Stomach (tissue), 4 donors: ENCODE results near the gene DYNC1I1.

Experiments used
- EP300 ChIP-seq: sonication (generic); formaldehyde crosslinking; IDR thresholded peaks from one replicate; pipeline ENCODE4 v1.6.1; 2017; ENCODE audit warnings: antibody characterized with exemption
- POLR2A ChIP-seq, 4 donors: fragments of 450-650 bp; IDR thresholded peaks; one replicate each; pipeline ENCODE4 v1.6.1; 2016; ENCODE audit warnings: antibody characterized with exemption in 4 of 4, control low read depth in 2 of 4, mild to moderate bottlenecking in 1 of 4, moderate library complexity in 1 of 4
- POLR2AphosphoS5 ChIP-seq, 3 donors: sonication (generic); formaldehyde crosslinking; IDR thresholded peaks; one replicate each; pipeline ENCODE4 v1.6.1; 2016; ENCODE audit warnings: antibody characterized with exemption in 3 of 3
- TF ChIP-seq, protein P1 (sequence below), 7 experiments: fragments of 450-650 bp in 4 of 7; fragments of 200-600 bp in 3 of 7; sonication (generic) in 3 of 7; IDR thresholded peaks; one replicate each; pipeline ENCODE4 v1.5.1; 2016 to 2019; ENCODE audit warnings: antibody characterized with exemption in 7 of 7, control low read depth in 2 of 7, mild to moderate bottlenecking in 1 of 7

DNA sequence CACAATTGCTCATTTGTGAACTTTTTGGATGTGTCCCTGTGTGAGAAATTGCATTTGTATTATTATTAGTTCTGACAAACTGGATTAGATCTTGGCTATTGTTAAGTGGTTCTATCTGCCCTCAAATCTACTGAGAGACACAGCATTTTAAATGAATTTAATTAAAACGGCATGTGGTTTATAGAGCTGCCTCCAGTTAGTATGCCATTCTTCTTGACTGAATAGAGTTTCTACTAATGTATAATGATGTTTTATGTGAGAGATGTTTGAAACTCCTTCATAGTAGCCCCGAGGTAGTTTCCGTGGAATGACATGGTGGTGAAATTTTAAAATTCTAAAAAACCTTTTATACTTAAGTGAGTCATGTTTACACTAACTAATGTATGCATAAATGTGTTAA lies 110.9 kb downstream of the DYNC1I1 start:
- TF ChIP-seq, protein P1, sequence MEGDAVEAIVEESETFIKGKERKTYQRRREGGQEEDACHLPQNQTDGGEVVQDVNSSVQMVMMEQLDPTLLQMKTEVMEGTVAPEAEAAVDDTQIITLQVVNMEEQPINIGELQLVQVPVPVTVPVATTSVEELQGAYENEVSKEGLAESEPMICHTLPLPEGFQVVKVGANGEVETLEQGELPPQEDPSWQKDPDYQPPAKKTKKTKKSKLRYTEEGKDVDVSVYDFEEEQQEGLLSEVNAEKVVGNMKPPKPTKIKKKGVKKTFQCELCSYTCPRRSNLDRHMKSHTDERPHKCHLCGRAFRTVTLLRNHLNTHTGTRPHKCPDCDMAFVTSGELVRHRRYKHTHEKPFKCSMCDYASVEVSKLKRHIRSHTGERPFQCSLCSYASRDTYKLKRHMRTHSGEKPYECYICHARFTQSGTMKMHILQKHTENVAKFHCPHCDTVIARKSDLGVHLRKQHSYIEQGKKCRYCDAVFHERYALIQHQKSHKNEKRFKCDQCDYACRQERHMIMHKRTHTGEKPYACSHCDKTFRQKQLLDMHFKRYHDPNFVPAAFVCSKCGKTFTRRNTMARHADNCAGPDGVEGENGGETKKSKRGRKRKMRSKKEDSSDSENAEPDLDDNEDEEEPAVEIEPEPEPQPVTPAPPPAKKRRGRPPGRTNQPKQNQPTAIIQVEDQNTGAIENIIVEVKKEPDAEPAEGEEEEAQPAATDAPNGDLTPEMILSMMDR (IDR thresholded peaks at IDR 0.05) = no peak
- no peak for TF ChIP-seq POLR2A (IDR thresholded peaks at IDR 0.05)
- TF ChIP-seq POLR2AphosphoS5 (IDR thresholded peaks at IDR 0.05) = no peak
- no peak for TF ChIP-seq EP300
